BLaER1 (cell line): ENCODE measurements around the gene RGMA.
A peak's percentile ranks its signal among the peaks of the same experiment; 100 is the strongest.
"Not testable (repeated sequence)": the region's sequence is repeated elsewhere in the genome, so short reads cannot be mapped to it uniquely, and the experiment has no call there.

Experiments
- H3K27ac ChIP-seq: shearing (Covaris generic); formaldehyde crosslinking; 2 replicates; pipeline ENCODE4 v1.8.1; 2022
- H3K27me3 ChIP-seq: shearing (Covaris generic); formaldehyde crosslinking; 2 replicates; pipeline ENCODE4 v1.8.1; 2022
- H3K36me3 ChIP-seq: shearing (Covaris generic); formaldehyde crosslinking; 2 replicates; pipeline ENCODE4 v1.8.1; 2022
- H3K4me1 ChIP-seq: shearing (Covaris generic); formaldehyde crosslinking; 2 replicates; pipeline ENCODE4 v1.8.1; 2022
- H3K4me2 ChIP-seq: shearing (Covaris generic); formaldehyde crosslinking; 2 replicates; pipeline ENCODE4 v1.8.1; 2022
- H3K4me3 ChIP-seq: shearing (Covaris generic); formaldehyde crosslinking; 2 replicates; pipeline ENCODE4 v1.8.1; 2022
- H3K9ac ChIP-seq: shearing (Covaris generic); formaldehyde crosslinking; 2 replicates; pipeline ENCODE4 v1.8.1; 2022
- H3K9me3 ChIP-seq: shearing (Covaris generic); formaldehyde crosslinking; 2 replicates; pipeline ENCODE4 v1.8.1; 2022
- H4K20me1 ChIP-seq: shearing (Covaris generic); formaldehyde crosslinking; 2 replicates; pipeline ENCODE4 v1.8.1; 2022
- Cebpa-rat ChIP-seq: shearing (Covaris generic); IDR thresholded peaks from 2 replicates; pipeline ENCODE4 v1.8.1; 2022

Gene RGMA

DNA sequence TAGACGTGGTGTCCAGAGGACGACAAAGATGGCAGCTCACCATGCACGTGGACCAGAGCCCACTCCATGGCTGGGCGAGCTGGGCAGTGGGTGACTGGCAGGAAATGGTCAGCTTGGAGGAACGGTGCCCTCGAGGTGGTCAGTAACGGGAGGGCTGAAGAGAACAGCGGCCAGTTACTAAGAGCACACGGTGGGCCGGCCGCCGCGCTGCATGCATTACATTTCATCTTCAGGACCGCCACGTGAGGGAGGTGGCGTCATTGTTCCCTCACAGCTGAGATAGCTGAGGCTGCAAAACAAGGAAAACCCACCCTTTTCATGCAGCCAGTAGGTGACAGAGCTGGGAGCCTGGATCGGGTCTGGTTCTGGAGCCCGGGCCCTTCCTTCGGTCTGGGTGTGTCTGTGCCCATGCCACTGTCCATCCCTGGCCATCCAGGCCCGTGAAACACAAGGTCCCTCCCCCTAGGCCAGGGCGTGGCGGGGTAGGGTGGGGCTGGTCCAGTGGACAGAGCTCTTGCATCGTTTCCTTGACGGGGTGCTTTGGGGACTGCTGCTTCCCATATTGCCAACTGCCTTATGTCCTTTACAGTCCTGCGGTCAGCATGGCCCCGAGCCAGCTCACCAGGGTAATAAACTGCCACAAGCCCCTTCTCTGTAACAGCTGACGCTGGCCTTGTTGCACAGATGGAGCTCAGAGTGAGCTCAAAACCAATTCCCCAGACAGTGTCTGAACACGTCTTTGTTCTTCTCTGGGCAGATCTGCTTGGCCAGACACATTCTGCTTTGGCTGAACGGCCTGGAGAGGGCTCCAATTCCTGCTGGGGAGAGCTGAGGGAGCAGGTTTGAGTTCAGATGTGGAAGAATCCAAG, 51.8 kb downstream of the RGMA start:
- peak overlapping the region; percentile 91 for H3K27ac ChIP-seq
- H3K4me3 ChIP-seq = peak overlapping the region; percentile 52
- TF ChIP-seq Cebpa-rat = no peak
- peaks cover 22% of the 10 kb centered on the region for H3K36me3 ChIP-seq
- H4K20me1 ChIP-seq = 0 out of 2 replicates have a peak, but pooled peaks cover under 1% of the 10 kb centered on the region
- no peaks in the 10 kb centered on the region for H3K27me3 ChIP-seq
- peaks cover 90% of the 10 kb centered on the region for H3K4me1 ChIP-seq
- no peaks in the 10 kb centered on the region for H3K9me3 ChIP-seq
- H3K9ac ChIP-seq = peak overlapping the region; percentile 78
- peak overlapping the region; percentile 83 for H3K4me2 ChIP-seq

DNA sequence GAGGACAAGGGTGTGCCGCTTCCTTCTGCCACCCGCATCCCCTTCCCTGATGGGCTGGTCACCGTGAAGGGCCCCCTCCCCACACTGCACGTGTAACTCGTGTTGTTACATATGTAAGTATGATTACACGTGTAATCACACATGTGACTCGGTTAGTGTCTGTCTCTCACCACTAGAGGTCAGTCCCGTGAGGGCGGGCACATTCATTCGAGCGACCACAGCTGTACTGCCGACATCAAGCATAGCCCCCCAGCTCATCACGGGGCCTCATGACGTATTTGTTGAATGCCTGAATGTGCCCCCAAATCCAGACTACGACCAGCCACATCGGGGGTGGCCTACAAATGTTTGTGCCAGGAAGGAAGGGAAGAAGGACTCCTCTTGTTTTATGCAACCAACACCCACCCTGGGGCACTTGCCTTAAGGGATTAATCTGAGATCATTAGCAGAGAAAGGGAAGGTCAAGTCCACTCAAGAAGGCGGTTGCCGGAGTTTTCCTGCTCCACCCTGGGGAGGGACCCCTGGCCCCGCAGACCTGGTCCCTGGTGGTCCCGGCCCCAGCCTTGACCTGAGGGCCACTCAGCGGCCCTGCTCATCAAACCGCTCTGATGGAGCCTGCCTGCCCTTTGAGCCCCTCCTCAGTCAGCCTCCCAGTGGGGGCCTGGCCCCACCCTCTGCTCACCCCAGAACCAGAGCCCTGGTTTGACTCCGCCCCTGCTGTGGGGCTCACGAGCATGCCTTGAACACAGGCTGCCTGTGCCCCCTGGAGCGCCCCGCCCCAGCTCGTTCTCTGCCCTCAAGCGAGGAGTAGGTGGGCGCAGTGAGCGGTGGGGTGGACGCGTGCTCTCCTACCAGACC, 52.8 kb downstream of the RGMA start:
- TF ChIP-seq Cebpa-rat = no peak
- Histone ChIP-seq H3K4me2 (peak overlapping the region; percentile 83), H3K36me3 (peaks cover 12% of the 10 kb centered on the region), H3K9ac (peak overlapping the region; percentile 78), H3K27ac (peak overlapping the region; percentile 91), H3K9me3 (no peaks in the 10 kb centered on the region), H3K4me3 (peak overlapping the region; percentile 52), H4K20me1 (no peaks in the 10 kb centered on the region), H3K4me1 (peaks cover 84% of the 10 kb centered on the region), H3K27me3 (no peaks in the 10 kb centered on the region)

DNA sequence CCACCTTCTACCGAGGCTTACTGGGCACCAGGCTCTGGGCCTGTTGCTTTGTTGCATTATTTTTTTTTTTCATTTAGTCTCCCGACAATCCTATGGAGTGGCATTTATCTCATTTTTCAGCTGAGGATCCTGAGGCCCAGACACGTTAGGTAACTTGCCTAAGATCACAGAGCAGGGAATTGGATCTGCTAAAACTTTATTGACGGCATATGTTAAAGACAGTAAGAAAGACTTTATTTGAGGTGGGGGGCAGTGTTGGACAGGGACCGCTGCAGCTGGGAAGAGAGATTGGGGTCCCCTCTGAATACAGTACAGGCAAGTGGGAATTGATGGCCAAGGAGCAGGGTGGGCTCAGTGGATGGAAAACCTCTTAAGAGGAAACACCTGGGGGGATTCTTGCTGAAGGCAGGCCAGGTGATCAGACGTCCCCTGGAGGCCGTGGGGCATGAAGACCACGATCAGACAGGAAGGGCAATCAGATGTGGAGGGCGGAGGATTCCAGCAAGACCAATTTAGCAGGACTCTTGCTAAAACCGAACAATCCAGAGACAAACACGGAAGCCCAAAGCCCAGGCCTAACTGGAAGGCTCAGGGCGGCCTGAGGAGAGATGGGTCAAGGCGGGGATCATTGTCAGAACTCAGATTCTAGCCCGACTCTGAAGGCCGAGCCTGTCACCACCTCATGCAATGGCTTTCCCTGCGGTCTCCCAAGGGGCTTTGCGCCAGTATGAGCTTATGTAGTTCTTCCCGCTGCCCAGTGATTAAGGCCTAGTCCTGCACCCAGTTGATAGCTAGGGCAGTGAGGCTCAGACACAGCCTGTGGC, 53.7 kb downstream of the RGMA start:
- no peaks in the 10 kb centered on the region for H4K20me1 ChIP-seq

DNA sequence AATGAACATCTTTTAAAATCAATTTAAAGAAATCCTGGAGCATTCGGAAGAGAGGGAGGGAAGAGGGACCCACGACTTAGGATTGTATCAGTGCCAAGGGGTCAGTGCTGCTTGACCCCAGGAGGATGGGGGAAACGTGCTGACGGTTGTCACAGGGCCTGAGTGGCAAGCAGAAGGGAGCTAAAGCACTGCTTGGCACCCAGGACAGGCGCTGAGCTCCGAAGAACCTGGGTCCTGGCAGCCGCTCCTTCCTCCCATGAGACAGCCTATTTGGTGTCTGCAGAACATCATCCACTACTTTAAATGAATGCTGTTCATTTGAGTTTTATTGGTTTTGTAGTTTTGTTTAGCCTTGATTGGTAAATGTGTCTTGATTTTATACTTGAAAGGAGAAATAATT, 54.5 kb downstream of the RGMA start:
- Histone ChIP-seq H3K9ac (peak overlapping the region; percentile 78; the same call in 1 of the 2 replicates), H3K4me3 (no peak overlapping the region)

More for the DNA sequence above, 53.7 kb downstream of the RGMA start:
- Histone ChIP-seq H3K27ac (peak overlapping the region; percentile 91), H3K9ac (peak overlapping the region; percentile 78), H3K4me2 (peak overlapping the region; percentile 83), H3K4me1 (peaks cover 84% of the 10 kb centered on the region), H3K9me3 (no peaks in the 10 kb centered on the region), H3K27me3 (no peaks in the 10 kb centered on the region), H3K36me3 (peaks cover 6% of the 10 kb centered on the region), H3K4me3 (0 out of 2 replicates have a peak overlapping the region, but pooled peaks have one; percentile 16)
- no peak for TF ChIP-seq Cebpa-rat

DNA sequence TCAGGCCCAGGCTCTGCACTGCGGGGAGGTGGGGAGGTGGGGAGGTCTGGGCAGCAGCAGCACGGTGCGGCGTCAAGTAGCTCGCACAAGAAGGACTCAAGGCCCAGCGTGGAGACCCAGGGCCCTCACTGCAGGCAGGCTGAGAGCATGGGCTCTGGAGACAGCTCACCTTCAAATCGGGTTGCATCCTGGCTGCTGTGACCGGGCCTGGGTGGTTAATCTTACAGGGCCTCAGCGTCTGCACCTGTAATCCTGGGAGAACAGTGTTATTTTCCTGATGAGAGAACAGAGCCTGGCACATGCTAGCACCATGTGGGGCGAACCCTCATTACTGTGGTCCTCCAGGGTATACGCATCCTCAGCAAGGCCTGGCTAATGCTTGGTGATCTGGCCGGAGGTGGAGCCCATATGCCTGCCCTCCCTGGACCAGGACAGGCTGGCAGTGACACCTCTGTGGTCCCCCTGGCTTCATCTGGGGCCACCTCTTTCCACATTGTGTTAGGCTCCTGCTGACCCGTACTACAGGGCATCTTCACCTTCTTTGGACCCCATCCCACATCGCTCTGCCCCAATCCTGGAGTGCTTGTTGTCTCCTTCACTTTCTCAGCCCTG, 55.5 kb downstream of the RGMA start:
- Histone ChIP-seq H3K9me3 (no peaks in the 10 kb centered on the region), H4K20me1 (peaks cover 7% of the 10 kb centered on the region), H3K4me2 (peak overlapping the region; percentile 83), H3K4me3 (no peak overlapping the region), H3K36me3 (0 out of 2 replicates have a peak, but pooled peaks cover 5% of the 10 kb centered on the region), H3K27ac (peak overlapping the region; percentile 91; the same call in 1 of the 2 replicates), H3K9ac (no peak overlapping the region; the same call in 1 of the 2 replicates), H3K4me1 (peaks cover 86% of the 10 kb centered on the region), H3K27me3 (no peaks in the 10 kb centered on the region)
- TF ChIP-seq Cebpa-rat = no peak

More for the DNA sequence above, 54.5 kb downstream of the RGMA start:
- no peaks in the 10 kb centered on the region for H3K9me3 ChIP-seq
- peak overlapping the region; percentile 91 for H3K27ac ChIP-seq
- H3K4me1 ChIP-seq = peaks cover 84% of the 10 kb centered on the region
- no peaks in the 10 kb centered on the region for H3K36me3 ChIP-seq
- no peak for TF ChIP-seq Cebpa-rat
- peak overlapping the region; percentile 83 for H3K4me2 ChIP-seq
- H4K20me1 ChIP-seq = no peaks in the 10 kb centered on the region
- no peaks in the 10 kb centered on the region for H3K27me3 ChIP-seq

DNA sequence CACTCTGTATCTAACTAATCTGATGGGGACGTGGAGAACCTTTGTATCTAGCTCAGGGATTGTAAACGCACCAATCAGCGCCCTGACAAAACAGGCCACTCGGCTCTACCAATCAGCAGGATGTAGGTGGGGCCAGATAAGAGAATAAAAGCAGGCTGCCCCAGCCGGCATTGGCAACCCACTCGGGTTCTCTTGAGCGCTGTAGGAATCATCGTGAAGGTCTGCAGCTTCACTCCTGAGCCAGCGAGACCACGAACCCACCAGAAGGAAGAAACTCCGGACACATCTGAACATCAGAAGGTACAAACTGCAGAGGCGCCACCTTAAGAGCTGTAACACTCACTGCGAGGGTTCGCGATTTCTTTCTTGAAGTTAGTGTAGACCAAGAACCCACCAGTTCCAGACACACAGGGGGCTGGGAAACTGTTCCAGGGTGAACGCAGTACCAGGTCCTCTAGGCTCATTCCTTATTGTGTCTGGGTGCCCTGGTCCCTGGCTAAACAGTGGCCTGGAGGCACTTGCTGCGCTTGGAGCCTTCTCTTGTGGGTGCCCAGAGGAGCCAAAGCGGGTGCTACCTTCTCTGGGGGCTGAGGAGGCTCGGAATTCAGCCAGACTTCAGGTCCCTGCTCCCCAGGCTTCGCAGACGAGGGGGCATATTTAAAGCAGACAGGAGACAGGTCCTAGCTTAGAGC, 56.4 kb downstream of the RGMA start:
- not testable (repeated sequence) for H3K27me3 ChIP-seq, H3K4me3 ChIP-seq, H3K9ac ChIP-seq, H3K9me3 ChIP-seq
- H3K4me2 ChIP-seq = peak overlapping the region; percentile 33
- H3K27ac ChIP-seq = peak overlapping the region; percentile 91; the same call in 1 of the 2 replicates
- peaks cover 86% of the 10 kb centered on the region for H3K4me1 ChIP-seq
- H4K20me1 ChIP-seq = peaks cover 16% of the 10 kb centered on the region
- peaks cover 12% of the 10 kb centered on the region for H3K36me3 ChIP-seq

DNA sequence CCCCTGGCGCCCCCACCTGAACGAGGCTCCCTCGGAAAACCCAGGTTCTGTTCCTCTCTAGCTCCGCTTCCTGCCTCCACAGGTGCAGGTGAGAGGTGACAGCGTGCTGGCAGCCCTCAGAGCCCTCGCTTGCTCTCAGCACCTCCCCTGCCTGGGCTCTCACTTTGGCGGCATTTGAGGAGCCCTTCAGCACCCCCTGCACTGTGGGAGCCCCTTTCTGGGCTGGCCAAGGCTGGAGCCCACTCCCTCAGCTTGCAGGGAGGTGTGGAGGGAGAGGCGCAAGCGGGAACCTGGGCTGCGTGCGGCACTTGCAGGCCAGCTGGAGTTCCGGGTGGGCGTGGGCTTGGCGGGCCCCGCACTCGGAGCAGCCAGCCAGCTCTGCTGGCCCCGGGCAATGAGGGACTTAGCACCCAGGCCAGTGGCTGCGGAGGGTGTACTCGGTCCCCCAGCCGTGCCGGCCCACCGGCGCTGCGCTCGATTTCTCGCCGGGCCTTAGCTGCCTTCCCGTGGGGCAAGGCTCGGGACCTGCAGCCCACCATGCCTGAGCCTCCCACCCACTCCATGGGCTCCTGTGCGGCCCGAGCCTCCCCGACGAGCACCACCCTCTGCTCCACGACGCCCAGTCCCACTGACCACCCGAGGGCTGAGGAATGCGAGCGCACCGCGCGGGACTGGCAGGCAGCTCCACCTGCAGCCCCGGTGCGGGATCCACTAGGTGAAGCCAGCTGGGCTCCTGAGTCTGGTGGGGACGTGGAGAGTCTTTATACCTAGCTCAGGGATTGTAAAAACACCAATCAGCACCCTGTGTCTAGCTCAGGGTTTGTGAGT, 57.2 kb downstream of the RGMA start:
- peaks cover 21% of the 10 kb centered on the region for H3K36me3 ChIP-seq
- H3K27ac ChIP-seq, H3K27me3 ChIP-seq, H3K9me3 ChIP-seq, H3K9ac ChIP-seq, H3K4me3 ChIP-seq: not testable (repeated sequence)
- peaks cover 24% of the 10 kb centered on the region for H4K20me1 ChIP-seq
- H3K4me1 ChIP-seq = peaks cover 83% of the 10 kb centered on the region
- peak overlapping the region; percentile 79 for H3K4me2 ChIP-seq

DNA sequence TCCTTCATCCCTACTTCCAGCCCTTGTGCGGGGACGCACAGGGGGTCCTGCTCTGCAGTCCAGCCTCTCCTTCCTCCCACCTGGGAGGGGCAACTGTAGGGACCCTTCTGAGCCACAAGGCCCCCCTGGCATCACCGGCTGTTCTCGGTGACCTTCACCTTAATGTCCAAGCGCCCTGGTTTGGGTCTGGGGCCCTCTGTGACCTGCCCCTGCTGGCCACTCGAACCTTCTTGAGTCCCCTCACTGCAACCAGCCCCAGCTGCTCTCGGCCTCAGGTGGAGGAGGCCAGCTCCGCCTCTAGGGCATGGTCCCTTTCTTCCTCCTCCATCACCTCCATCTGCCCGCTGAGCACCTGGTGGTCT, 57.9 kb downstream of the RGMA start:
- no peaks in the 10 kb centered on the region for H3K9me3 ChIP-seq
- peaks cover 31% of the 10 kb centered on the region for H4K20me1 ChIP-seq
- H3K36me3 ChIP-seq = peaks cover 27% of the 10 kb centered on the region
- no peak for TF ChIP-seq Cebpa-rat
- H3K27ac ChIP-seq = peak overlapping the region; percentile 64
- H3K4me1 ChIP-seq = peaks cover 83% of the 10 kb centered on the region
- no peaks in the 10 kb centered on the region for H3K27me3 ChIP-seq
- H3K4me2 ChIP-seq = peak overlapping the region; percentile 79
- H3K9ac ChIP-seq = 0 out of 2 replicates have a peak overlapping the region, but pooled peaks have one; percentile 55
- H3K4me3 ChIP-seq = 0 out of 2 replicates have a peak overlapping the region, but pooled peaks have one; percentile 29
